A673 (cell line): Measurements from ENCODE around the gene NHERF2.

Experiments used
- CTCF ChIP-seq: fragments of 300-800, 200-600 bp; sonication (generic); conservative IDR thresholded peaks from 2 replicates; pipeline ENCODE4 v1.5.1; 2017; ENCODE audit warnings: low read depth, mild to moderate bottlenecking, antibody characterized with exemption, low read length, moderate library complexity, mixed read lengths
- EZH2 ChIP-seq: fragments of 200-600 bp; sonication (generic); IDR thresholded peaks from 2 replicates; pipeline ENCODE4 v1.6.1; 2017; ENCODE audit warnings: borderline replicate concordance, low read depth, mild to moderate bottlenecking, mixed read lengths, antibody characterized with exemption, low read length; ENCODE audit not compliant: poor library complexity, severe bottlenecking

GRCh38 chr16:2057438-2057837, 30.7 kb downstream of the NHERF2 start:
- TF ChIP-seq CTCF (no peak), EZH2 (no peak)
